H1 (cell line): ENCODE data around the gene DMXL2. TPM values are rescaled to one million over a fixed set of nuclear protein-coding genes. Genes with fewer than 3 reads are reported as not detected.

Experiments used
- CHD7 ChIP-seq: fragments of 300-600 bp; sonication (generic); IDR thresholded peaks from 2 replicates; pipeline ENCODE4 v1.7.1; 2012; ENCODE audit warnings: low read length, moderate library complexity, mild to moderate bottlenecking, inconsistent platforms; ENCODE audit not compliant: insufficient replicate concordance
- EP300 ChIP-seq, 2 experiments: IDR thresholded peaks; 1 replicate in 1 of 2; 2 replicates in 1 of 2; pipeline ENCODE4 v1.6.1; 2011 to 2012; ENCODE audit warnings: low read depth in 2 of 2, low read length in 2 of 2, mild to moderate bottlenecking in 2 of 2, borderline replicate concordance in 1 of 2, inconsistent platforms in 1 of 2, moderate library complexity in 1 of 2
- HDAC6 ChIP-seq: IDR thresholded peaks from one replicate; pipeline ENCODE4 v1.7.1; 2012; ENCODE audit warnings: low read depth, mild to moderate bottlenecking, inconsistent platforms, low read length, moderate library complexity
- SP1 ChIP-seq: IDR thresholded peaks from 2 replicates; pipeline ENCODE4 v1.6.1; 2011; ENCODE audit warnings: low read depth, low read length
- SRF ChIP-seq: IDR thresholded peaks from 2 replicates; pipeline ENCODE4 v1.6.1; 2011; ENCODE audit warnings: mild to moderate bottlenecking, low read depth, low read length, moderate library complexity
- USF2 ChIP-seq: IDR thresholded peaks from 2 replicates; pipeline ENCODE4 v1.6.1; 2011; ENCODE audit warnings: low read length, improper control_type of control experiment
- polyA plus RNA-seq, 7 experiments: library from polyadenylated mRNA; depleted of rRNA in 3 of 7; stranded (reverse) in 5 of 7; unstranded in 2 of 7; fragments of >200 nt in 5 of 7; fragments of 200-250 nt in 2 of 7; gene quantifications; 1 replicate in 5 of 7; 2 replicates in 1 of 7; 4 replicates in 1 of 7; pipeline versions ENCODE4 v1.2.1 to v1.2.3, GENCODE V29; 2011 to 2013; ENCODE audit warnings: missing spikeins in 2 of 7, mixed read lengths in 2 of 7
- total RNA-seq: library from RNA; stranded (reverse); fragmentation: NEBNext Ultra II Directional; extraction: Animal tissue kit (Norgen Biotek cat#: 25700); gene quantifications from 2 replicates; pipeline ENCODE4 v1.2.1, GENCODE V29; 2021

Gene DMXL2
- total and polyA plus RNA-seq, 2 of the 8 experiments (the other 6 are each of a cell fraction or from before 2014, with no cell fraction given): 9.5 to 10.6 TPM

- TF ChIP-seq USF2 (no peak), SRF (no peak), EP300 (IDR thresholded peaks at IDR 0.05; ENCODE audit: borderline replicate concordance in 1 of 2, low read depth in 2 of 2, low read length in 2 of 2) (no peak), SP1 (no peak), CHD7 (no peak), HDAC6 (no peak)
Measured at GRCh38 chr15:51600114-51600513, 22.5 kb downstream of the DMXL2 start (continued).
